HG03196 (cell line): ENCODE measurements around the gene LPP.

ENCODE experiments used
- ATAC-seq: cut with Tn5 transposase; IDR thresholded peaks from one replicate; pipeline ENCODE4 v1.9.1; 2021; ENCODE audit not compliant: unreplicated experiment

Gene LPP

GRCh38 chr3:188761439-188761838, 607.5 kb downstream of the LPP start:
- ATAC-seq, result no peak

- ATAC-seq, result no peak
Measured at GRCh38 chr3:188761964-188762363, 608.0 kb downstream of the LPP start.

GRCh38 chr3:188764609-188765008, 610.7 kb downstream of the LPP start:
- ATAC-seq, result no peak

- ATAC-seq, result no peak
Measured at GRCh38 chr3:188769831-188770230, 615.9 kb downstream of the LPP start.

- no peak for ATAC-seq
Measured at GRCh38 chr3:188772886-188773285, 618.9 kb downstream of the LPP start.

GRCh38 chr3:188775412-188775811, 621.5 kb downstream of the LPP start:
- no peak for ATAC-seq

GRCh38 chr3:188776447-188776846, 622.5 kb downstream of the LPP start:
- ATAC-seq, result no peak

GRCh38 chr3:188778091-188778852, 624.3 kb downstream of the LPP start:
- no peak for ATAC-seq

GRCh38 chr3:188779281-188779980, 625.5 kb downstream of the LPP start:
- no peak for ATAC-seq

- no peak for ATAC-seq
Measured at GRCh38 chr3:188780193-188781147, 626.5 kb downstream of the LPP start.

GRCh38 chr3:188782613-188783124, 628.7 kb downstream of the LPP start:
- ATAC-seq, result no peak

GRCh38 chr3:188786424-188786823, 632.5 kb downstream of the LPP start:
- no peak for ATAC-seq

GRCh38 chr3:188788621-188789081, 634.7 kb downstream of the LPP start:
- no peak for ATAC-seq

GRCh38 chr3:188789251-188789650, 635.3 kb downstream of the LPP start:
- ATAC-seq, result no peak

GRCh38 chr3:188791311-188791710, 637.4 kb downstream of the LPP start:
- no peak for ATAC-seq

- no peak for ATAC-seq
Measured at GRCh38 chr3:188792793-188793192, 638.8 kb downstream of the LPP start.

GRCh38 chr3:188796122-188796631, 642.2 kb downstream of the LPP start:
- ATAC-seq, result no peak

- no peak for ATAC-seq
Measured at GRCh38 chr3:188797045-188797444, 643.1 kb downstream of the LPP start.

- ATAC-seq, result no peak
Measured at GRCh38 chr3:188798556-188799145, 644.7 kb downstream of the LPP start.

- no peak for ATAC-seq
Measured at GRCh38 chr3:188801393-188801792, 647.4 kb downstream of the LPP start.
